Kidney (tissue), 14 donors: ENCODE measurements around the gene KLHL2. TPM values are rescaled to one million over a fixed set of nuclear protein-coding genes. Genes with fewer than 3 reads are reported as not detected.
"Not testable (repeated sequence)": the region's sequence is repeated elsewhere in the genome, so short reads cannot be mapped to it uniquely, and the experiment has no call there.

Source experiments
- DNase-seq, 5 donors: peaks; one replicate each; pipeline ENCODE4 v3.0.0-alpha.2; 2013 to 2020
- FAIRE-seq: peaks from 2 replicates; lab custom pipeline; 2012; peaks lifted over from hg19 to GRCh38; lab: Jason Lieb, UNC
- H3K27ac ChIP-seq, 2 donors: one replicate each; pipeline ENCODE4 v1.7.0; 2013; ENCODE audit warnings: low read depth in 2 of 2, low read length in 2 of 2, inconsistent platforms in 1 of 2
- H3K27me3 ChIP-seq: one replicate; pipeline ENCODE4 v1.7.1; 2013; ENCODE audit warnings: low read length, inconsistent platforms; ENCODE audit not compliant: control insufficient read depth, insufficient read depth
- H3K36me3 ChIP-seq, 3 donors: one replicate each; pipeline versions ENCODE4 v1.7.0 to v1.7.1; 2013; ENCODE audit warnings: low read length in 3 of 3, control low read depth in 1 of 3, inconsistent platforms in 1 of 3; ENCODE audit not compliant: insufficient read depth in 3 of 3, control insufficient read depth in 2 of 3
- H3K4me1 ChIP-seq, 3 donors: one replicate each; pipeline versions ENCODE4 v1.7.0 to v1.7.1; 2013; ENCODE audit warnings: low read length in 3 of 3, inconsistent platforms in 1 of 3, low read depth in 1 of 3; ENCODE audit not compliant: control insufficient read depth in 2 of 3, insufficient read depth in 2 of 3
- H3K4me3 ChIP-seq, 3 donors: one replicate each; pipeline versions ENCODE4 v1.7.0 to v1.8.1; 2013; ENCODE audit warnings: low read length in 3 of 3, control low read depth in 1 of 3, inconsistent platforms in 1 of 3
- H3K9ac ChIP-seq, 3 donors: one replicate each; pipeline versions ENCODE4 v1.7.0 to v1.7.1; 2013; ENCODE audit warnings: low read length in 3 of 3, control low read depth in 1 of 3, inconsistent platforms in 1 of 3
- H3K9me3 ChIP-seq, 3 donors: one replicate each; pipeline versions ENCODE4 v1.7.0 to v1.7.1; 2013; ENCODE audit warnings: low read length in 3 of 3, control low read depth in 1 of 3, inconsistent platforms in 1 of 3; ENCODE audit not compliant: control insufficient read depth in 2 of 3, insufficient read depth in 1 of 3
- intact Hi-C: fragments of 100-400 bp; cut with DNase I; formaldehyde crosslinking; loops from one replicate; pipeline ENCODE4 v1.11.1; 2022
- polyA plus RNA-seq: library from polyadenylated mRNA; stranded (reverse); fragments of 350-450 nt; fragmentation: Illumina TruSeq; extraction: RNeasy Lipid Tissue Mini Kit (QIAGEN cat#74804); gene quantifications from one replicate; pipeline ENCODE4 v1.2.3, GENCODE V29; 2014; ENCODE audit warnings: low read depth, low replicate concordance; ENCODE audit not compliant: insufficient read depth
- total RNA-seq: library from RNA; stranded (reverse); fragmentation: NEBNext Ultra II Directional; extraction: Animal tissue kit (Norgen Biotek cat#: 25700); gene quantifications from one replicate; pipeline ENCODE4 v1.2.1, GENCODE V29; 2021
- TF ChIP-seq, protein P1 (sequence below): IDR thresholded peaks from 3 replicates; pipeline ENCODE4 v1.5.1; 2012; ENCODE audit warnings: mild to moderate bottlenecking, moderate library complexity, borderline replicate concordance; ENCODE audit not compliant: insufficient read depth; ENCODE audit errors: extremely low read depth
- donor health status: control.
- donor health status: control.
- donor health status: control.
- donor health status: control.
- donor health status: control.
- donor health status: DM: yes; HTN: yes; CAD: no.
- donor health status: Normal renal cell carcinoma (clear cell type).

Gene KLHL2
- total and polyA plus RNA-seq, 2 donors from 2014 or later = 11.5 to 44.4 TPM

DNA sequence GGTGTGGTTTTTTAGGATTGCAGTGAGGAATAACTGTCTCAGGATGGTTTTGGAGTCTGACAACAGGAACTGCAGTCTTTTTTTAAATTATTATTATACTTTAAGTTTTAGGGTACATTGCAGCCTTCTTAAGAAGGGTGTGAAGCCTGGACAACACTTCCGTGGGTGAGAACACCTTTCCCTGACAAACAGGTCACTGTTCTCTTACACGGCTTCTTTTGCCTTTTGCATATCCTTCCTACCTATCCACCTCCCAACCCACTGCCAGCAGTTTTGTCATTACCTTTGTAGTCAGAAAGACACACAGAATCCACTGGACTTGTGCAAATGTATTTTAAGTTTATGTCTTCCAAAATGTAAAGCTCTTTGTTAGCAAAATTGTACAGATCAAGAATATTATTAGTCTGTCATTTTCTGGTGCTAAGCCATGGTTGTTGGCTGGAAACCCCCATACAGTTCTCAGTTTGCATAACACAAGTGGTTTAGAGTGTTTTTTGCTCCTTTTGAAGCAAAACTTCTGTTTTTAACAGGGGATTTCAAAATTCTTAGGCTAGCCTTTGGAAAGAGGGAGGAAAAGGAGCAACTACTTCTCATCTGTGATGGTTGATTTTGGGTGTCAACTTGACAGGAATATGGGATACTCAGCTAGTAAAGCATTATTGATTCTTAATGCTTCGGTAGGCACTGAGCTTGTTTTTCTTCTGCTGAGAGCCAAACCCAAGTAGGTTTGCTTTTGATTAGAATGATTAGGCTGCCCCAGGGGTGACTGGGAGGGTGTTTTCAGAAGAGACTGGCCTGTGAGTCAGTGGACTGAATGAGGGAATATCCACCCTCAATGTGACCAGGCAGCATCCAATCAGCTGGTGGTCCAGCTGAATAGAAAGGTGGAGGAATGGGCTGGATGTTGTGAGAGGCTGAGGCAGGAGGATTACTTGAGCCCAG is 29.4 kb upstream of the KLHL2 start:
- FAIRE-seq (no peak), DNase-seq (peak in 1 of 5 donors; percentile 9)
- intact Hi-C loops = no loop called here
- H3K27me3 ChIP-seq = no peaks in the 10 kb centered on the region
- H3K36me3 ChIP-seq = no peaks in the 10 kb centered on the region
- H3K4me1 ChIP-seq = no peaks in the 10 kb centered on the region
- no peak overlapping the region for H3K9ac ChIP-seq
- no peak overlapping the region for H3K27ac ChIP-seq
- H3K4me3 ChIP-seq = no peak overlapping the region
- TF ChIP-seq, protein P1, sequence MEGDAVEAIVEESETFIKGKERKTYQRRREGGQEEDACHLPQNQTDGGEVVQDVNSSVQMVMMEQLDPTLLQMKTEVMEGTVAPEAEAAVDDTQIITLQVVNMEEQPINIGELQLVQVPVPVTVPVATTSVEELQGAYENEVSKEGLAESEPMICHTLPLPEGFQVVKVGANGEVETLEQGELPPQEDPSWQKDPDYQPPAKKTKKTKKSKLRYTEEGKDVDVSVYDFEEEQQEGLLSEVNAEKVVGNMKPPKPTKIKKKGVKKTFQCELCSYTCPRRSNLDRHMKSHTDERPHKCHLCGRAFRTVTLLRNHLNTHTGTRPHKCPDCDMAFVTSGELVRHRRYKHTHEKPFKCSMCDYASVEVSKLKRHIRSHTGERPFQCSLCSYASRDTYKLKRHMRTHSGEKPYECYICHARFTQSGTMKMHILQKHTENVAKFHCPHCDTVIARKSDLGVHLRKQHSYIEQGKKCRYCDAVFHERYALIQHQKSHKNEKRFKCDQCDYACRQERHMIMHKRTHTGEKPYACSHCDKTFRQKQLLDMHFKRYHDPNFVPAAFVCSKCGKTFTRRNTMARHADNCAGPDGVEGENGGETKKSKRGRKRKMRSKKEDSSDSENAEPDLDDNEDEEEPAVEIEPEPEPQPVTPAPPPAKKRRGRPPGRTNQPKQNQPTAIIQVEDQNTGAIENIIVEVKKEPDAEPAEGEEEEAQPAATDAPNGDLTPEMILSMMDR = no peak
- H3K9me3 ChIP-seq = no peaks in the 10 kb centered on the region

GRCh38 chr4:165184220-165184619 is 23.1 kb upstream of the KLHL2 start:
- H3K27ac ChIP-seq = no peak overlapping the region
- intact Hi-C loops = no loop called here
- FAIRE-seq = no peak
- TF ChIP-seq, protein P1 = no peak
- H3K9ac ChIP-seq = no peak overlapping the region
- H3K27me3 ChIP-seq = no peaks in the 10 kb centered on the region
- DNase-seq = no peak
- no peaks in the 10 kb centered on the region for H3K9me3 ChIP-seq
- H3K36me3 ChIP-seq = no peaks in the 10 kb centered on the region
- H3K4me1 ChIP-seq = no peaks in the 10 kb centered on the region
- no peak overlapping the region for H3K4me3 ChIP-seq

GRCh38 chr4:165184998-165185397 is 22.4 kb upstream of the KLHL2 start:
- FAIRE-seq, intact Hi-C loops, H3K4me3 ChIP-seq, DNase-seq, H3K4me1 ChIP-seq, H3K27ac ChIP-seq, H3K36me3 ChIP-seq, H3K27me3 ChIP-seq, H3K9ac ChIP-seq, H3K9me3 ChIP-seq: not testable (repeated sequence)

DNA sequence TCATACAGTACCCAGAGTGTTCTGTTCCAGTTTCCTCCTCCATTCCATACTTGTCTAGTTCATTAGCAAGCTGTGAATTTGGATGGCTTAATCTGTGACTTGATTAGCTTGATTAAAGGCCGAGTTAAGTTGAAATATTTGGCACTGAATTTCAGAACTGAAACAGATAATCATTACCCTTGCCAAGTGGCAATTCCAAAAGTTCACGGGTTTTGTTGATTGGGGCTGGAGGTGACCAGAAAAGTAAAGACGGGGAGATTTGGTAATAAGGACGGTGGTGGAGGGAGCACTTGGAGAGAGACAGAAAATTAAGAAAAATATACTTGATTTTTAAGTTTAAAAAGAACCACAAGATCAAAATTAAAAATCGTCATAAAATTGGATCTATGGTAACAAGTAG is 21.9 kb upstream of the KLHL2 start:
- DNase-seq (no peak), FAIRE-seq (no peak)
- TF ChIP-seq, protein P1 = no peak
- no peak overlapping the region for H3K9ac ChIP-seq
- H3K36me3 ChIP-seq = no peaks in the 10 kb centered on the region
- no peaks in the 10 kb centered on the region for H3K9me3 ChIP-seq
- H3K27me3 ChIP-seq = no peaks in the 10 kb centered on the region
- no peaks in the 10 kb centered on the region for H3K4me1 ChIP-seq
- no peak overlapping the region for H3K4me3 ChIP-seq
- intact Hi-C loops = no loop called here
- H3K27ac ChIP-seq = no peak overlapping the region
